ENCODE measurements around the gene LRRC45. TPM values are rescaled to one million over a fixed set of nuclear protein-coding genes. Genes with fewer than 3 reads are reported as not detected.

LRRC45 gene
- total and polyA plus RNA-seq, 8 donors, result 8.3 to 171 (median 21.0) TPM

DNA sequence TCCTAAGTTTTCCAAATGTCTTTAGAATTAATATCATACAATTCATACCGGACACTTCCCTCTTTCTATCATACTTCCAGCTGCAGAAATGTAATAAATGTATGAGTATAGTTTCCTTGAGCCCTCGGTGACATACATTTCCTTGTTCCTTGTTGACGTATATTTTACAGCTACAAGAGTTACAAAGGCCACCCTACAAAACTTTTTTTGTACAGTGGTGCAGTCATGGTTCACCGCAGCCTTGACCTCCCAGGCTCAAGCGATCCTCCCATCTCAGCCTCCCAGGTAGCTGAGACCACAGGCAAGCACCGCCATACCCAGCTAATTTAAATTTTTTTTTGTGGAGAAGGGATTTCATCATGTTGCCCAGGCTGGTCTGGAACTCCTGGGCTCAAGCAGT, 49.7 kb downstream of the LRRC45 start:
- H3K27ac ChIP-seq, result no peak overlapping the region
- no peak for TF ChIP-seq EP300 (IDR thresholded peaks at IDR 0.05)
- no peak for TF ChIP-seq POLR2A (IDR thresholded peaks at IDR 0.05)
- TF ChIP-seq, protein P1, sequence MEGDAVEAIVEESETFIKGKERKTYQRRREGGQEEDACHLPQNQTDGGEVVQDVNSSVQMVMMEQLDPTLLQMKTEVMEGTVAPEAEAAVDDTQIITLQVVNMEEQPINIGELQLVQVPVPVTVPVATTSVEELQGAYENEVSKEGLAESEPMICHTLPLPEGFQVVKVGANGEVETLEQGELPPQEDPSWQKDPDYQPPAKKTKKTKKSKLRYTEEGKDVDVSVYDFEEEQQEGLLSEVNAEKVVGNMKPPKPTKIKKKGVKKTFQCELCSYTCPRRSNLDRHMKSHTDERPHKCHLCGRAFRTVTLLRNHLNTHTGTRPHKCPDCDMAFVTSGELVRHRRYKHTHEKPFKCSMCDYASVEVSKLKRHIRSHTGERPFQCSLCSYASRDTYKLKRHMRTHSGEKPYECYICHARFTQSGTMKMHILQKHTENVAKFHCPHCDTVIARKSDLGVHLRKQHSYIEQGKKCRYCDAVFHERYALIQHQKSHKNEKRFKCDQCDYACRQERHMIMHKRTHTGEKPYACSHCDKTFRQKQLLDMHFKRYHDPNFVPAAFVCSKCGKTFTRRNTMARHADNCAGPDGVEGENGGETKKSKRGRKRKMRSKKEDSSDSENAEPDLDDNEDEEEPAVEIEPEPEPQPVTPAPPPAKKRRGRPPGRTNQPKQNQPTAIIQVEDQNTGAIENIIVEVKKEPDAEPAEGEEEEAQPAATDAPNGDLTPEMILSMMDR (IDR thresholded peaks at IDR 0.05), result no peak
- no peak for TF ChIP-seq POLR2AphosphoS5 (IDR thresholded peaks at IDR 0.05)
- DNase-seq, result no peak

DNA sequence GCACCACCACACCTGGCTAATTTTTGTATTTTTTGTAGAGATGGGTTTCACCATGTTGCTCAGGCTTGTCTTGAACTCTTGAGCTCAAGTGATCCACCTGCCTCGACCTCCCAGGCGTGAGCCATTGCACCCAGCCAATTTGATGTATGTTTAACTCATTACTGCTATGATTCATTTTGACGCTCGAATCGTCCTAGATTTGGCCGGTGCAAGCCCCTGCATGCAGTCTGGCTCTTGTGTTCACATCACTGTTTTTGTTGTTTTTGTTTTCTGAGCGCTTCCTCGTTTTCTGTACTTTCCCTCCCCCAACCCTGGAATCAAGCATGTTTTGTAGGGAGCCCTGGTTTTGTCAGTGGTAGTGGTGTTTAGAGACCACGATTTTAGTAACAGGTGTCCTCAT, 50.3 kb downstream of the LRRC45 start:
- Histone ChIP-seq H3K9me3 (no peaks in the 10 kb centered on the region), H3K4me1 (no peaks in the 10 kb centered on the region), H3K36me3 (peaks cover 0 to 9% (median 7%) of the 10 kb centered on the region in 4 donors), H3K4me3 (no peak overlapping the region), H3K27ac (no peak overlapping the region), H3K27me3 (no peaks in the 10 kb centered on the region)
- intact Hi-C loops (cut with DNase I; ENCODE audit: low total_unique reads), result no loop called here
- TF ChIP-seq POLR2AphosphoS5 (IDR thresholded peaks at IDR 0.05) (no peak), POLR2A (IDR thresholded peaks at IDR 0.05) (no peak), EP300 (IDR thresholded peaks at IDR 0.05) (no peak)
- TF ChIP-seq, protein P1 (IDR thresholded peaks at IDR 0.05), result no peak
- no peak for DNase-seq
- WGBS, 5 donors, result 80 to 86% (median 84%) methylated on average over 9 of the region's 9 CpGs

More for the DNA sequence above, 49.7 kb downstream of the LRRC45 start:
- no peaks in the 10 kb centered on the region for H3K27me3 ChIP-seq
- H3K36me3 ChIP-seq, result peaks cover 0 to 3% (median under 1%) of the 10 kb centered on the region in 4 donors
- no peaks in the 10 kb centered on the region for H3K9me3 ChIP-seq
- no peaks in the 10 kb centered on the region for H3K4me1 ChIP-seq
- intact Hi-C loops (cut with DNase I; ENCODE audit: low total_unique reads), result no loop called here
- no peak overlapping the region for H3K4me3 ChIP-seq
- WGBS, 5 donors, result 66 to 80% (median 75%) methylated on average over 6 of the region's 6 CpGs

DNA sequence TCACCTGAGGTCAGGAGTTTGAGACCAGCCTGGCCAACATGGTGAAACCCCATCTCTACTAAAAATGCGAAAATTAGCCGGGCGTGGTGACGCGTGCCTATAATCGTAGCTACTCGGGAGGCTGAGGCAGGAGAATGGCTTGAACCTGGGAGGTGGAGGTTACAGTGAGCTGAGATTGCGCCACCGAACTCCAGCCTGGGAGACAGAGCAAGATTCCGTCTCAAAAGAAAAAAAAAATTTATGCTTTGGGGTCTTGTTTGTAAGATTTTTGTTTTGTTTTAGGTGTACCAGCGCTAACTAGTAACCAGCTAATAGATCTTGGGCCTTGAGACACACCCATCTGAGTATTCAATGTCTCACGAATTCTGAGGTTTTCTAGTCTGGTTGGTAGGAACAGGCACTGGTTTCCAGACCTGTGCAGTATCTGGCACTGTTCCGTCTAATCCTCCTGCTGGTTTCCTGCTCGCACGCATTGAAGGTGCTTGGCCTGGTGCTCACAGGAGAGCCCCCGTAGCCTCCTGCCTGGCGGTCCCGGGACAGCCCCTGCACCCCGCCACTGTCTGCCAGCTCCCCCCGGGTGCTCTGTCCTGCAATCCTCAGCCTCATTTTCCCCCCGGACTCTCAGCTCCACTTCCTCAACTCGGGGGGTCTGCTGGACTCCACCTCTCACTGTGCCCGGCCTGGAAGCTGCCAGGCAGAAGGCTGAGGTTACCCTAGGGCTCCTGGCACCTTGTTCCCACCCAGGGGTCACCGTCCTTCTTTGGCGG, 53.1 kb downstream of the LRRC45 start:
- H3K36me3 ChIP-seq, result peaks cover 23 to 37% (median 34%) of the 10 kb centered on the region in 4 donors
- no peak for DNase-seq
- H3K27ac ChIP-seq, result no peak overlapping the region
- no peak overlapping the region for H3K4me3 ChIP-seq
- intact Hi-C loops (cut with DNase I; ENCODE audit: low total_unique reads), result no loop called here
- no peaks in the 10 kb centered on the region for H3K27me3 ChIP-seq
- WGBS, 5 donors, result 75 to 82% (median 75%) methylated on average over 25 of the region's 25 CpGs
- no peaks in the 10 kb centered on the region for H3K4me1 ChIP-seq
- TF ChIP-seq POLR2AphosphoS5 (IDR thresholded peaks at IDR 0.05) (no peak), EP300 (IDR thresholded peaks at IDR 0.05) (no peak), POLR2A (IDR thresholded peaks at IDR 0.05) (no peak)
- TF ChIP-seq, protein P1 (IDR thresholded peaks at IDR 0.05), result no peak
- H3K9me3 ChIP-seq, result no peaks in the 10 kb centered on the region

DNA sequence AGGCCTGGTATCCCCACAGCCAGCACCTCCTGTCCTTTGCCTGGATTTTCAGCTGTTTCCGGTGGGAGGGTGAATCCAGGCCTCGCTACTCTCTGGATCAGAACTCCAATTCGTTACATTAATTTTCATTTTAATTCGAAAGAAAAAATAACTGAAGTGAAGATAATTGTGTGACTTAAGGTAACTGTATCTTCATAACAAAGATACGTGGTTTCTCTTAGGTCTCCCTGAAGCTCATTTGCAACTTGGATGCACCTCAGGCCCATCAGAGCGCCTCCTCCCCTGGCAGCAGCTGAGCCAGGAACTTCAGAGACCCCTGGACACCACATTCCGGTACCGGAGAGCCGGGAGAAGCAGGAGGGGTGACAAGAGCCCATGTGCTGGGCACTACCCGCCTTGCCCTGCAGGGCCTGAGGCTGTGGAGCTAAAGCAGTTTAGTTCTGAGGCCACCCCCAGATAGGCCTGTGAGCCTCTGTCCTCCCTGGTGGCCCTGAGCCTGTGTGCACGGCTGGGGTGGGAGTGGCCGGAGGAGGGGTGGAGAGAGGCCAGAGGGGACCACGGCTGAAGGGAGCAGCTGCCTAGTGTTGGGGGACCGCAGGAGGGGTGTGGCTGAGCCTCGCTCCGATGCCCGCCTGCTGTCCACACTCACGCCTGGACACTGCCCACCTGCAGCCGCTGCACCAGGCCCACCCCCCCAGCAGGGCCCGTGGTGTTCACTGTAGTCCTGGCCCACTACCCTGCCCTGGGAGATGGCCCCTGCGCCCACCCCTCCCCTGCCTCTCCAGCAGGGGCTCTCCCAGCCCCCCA, 53.9 kb downstream of the LRRC45 start:
- WGBS, 5 donors, result 66 to 81% (median 78%) methylated on average over 13 to 21 of the region's 21 CpGs
- TF ChIP-seq EP300 (IDR thresholded peaks at IDR 0.05) (no peak), POLR2AphosphoS5 (IDR thresholded peaks at IDR 0.05) (no peak), POLR2A (IDR thresholded peaks at IDR 0.05) (no peak)
- TF ChIP-seq, protein P1 (IDR thresholded peaks at IDR 0.05), result no peak
- peaks cover 31 to 45% (median 42%) of the 10 kb centered on the region in 4 donors for H3K36me3 ChIP-seq
- intact Hi-C loops (cut with DNase I; ENCODE audit: low total_unique reads), result no loop called here
- H3K4me1 ChIP-seq, result no peaks in the 10 kb centered on the region
- H3K9me3 ChIP-seq, result no peaks in the 10 kb centered on the region
- no peaks in the 10 kb centered on the region for H3K27me3 ChIP-seq
- no peak overlapping the region for H3K4me3 ChIP-seq
- H3K27ac ChIP-seq, result no peak overlapping the region
- DNase-seq, result peak in 1 of 2 donors; percentile 34

Measured in stomach (tissue), 9 donors.